Measurements from ENCODE around the gene ZNF487.

- TF ChIP-seq TAF1 (IDR thresholded peaks at IDR 0.05; ENCODE audit: low read depth): no peak
- no peak for TF ChIP-seq MAX (IDR thresholded peaks at IDR 0.05)
- no peak for TF ChIP-seq RAD21 (IDR thresholded peaks at IDR 0.05; ENCODE audit: low read depth)
- TF ChIP-seq EP300 (IDR thresholded peaks at IDR 0.05; ENCODE audit: borderline replicate concordance): no peak
- no peak for TF ChIP-seq EGR1 (IDR thresholded peaks at IDR 0.05)
- TF ChIP-seq FOXM1 (IDR thresholded peaks at IDR 0.05; ENCODE audit: borderline replicate concordance, low read depth): no peak
- TF ChIP-seq CEBPB (IDR thresholded peaks at IDR 0.05): no peak
- TF ChIP-seq CREB1 (IDR thresholded peaks at IDR 0.05; ENCODE audit: low read depth): no peak
- no peak for TF ChIP-seq YY1 (IDR thresholded peaks at IDR 0.05; ENCODE audit: low read depth)
These were observed 34.7 kb upstream of the ZNF487 start for GRCh38 chr10:43402176-43402575.
